ENCODE data around the gene DLG2.

Gene DLG2

DNA sequence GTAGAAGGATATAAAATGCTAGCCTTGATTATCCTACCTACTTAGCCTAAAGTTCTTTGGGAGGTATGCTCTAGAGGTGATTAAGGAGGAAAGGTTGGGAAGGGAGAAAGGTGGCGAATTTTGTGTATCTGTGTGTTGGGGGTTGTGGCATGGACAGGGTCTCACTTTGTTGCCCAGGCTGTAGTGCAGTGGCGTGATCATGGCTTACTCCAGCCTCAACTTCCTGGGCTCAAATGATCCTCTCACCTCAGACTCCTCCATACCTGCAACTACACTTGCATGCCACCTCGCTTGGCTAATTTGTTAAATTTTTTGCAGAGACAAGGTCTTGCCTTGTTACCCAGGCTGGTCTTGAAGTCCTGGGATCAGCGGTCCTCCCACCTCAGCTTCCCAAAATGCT, 1094.8 kb downstream of the DLG2 start:
- DNase-seq, result no peak

DNA sequence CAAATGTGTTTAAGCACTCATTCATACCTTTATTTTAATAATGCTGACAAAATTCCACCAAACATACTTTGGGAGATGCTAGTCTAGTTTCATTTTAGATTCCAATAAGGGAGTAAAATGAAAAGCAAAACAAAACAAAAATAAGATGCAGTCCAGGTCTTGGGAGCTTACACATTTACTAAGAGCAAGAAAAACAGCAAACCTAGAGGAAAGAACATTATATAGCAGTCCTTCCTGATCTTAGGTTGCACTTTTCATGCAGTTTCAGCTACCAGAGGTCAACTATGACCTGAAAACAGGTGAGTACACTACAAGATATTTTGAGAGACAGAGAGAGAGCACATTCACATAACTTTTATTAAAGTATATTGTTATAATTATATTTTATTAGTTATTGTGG, 1100.9 kb downstream of the DLG2 start:
- no peak for DNase-seq

GRCh38 chr11:84524422-84525051, 1102.6 kb downstream of the DLG2 start:
- no peak for DNase-seq

DNA sequence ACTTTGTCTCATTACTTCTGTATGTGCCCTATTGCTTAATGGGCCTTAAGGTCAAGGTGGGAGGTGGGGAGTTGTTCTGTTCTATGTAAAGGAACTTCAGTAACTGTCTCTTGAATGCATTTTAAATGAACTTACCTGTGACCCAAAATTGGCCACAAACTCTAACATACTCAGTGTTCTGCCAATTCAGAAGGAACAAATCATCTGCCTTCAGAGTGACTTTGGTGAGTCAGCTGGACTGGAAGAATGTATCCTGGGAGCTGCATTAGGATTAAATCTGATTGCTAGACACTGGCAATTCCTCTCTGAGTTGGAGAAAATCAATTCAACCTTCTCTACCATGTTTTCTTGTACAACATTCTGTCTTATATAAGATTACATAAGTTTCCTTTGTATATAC, 1104.8 kb downstream of the DLG2 start:
- no peak for DNase-seq

DNA sequence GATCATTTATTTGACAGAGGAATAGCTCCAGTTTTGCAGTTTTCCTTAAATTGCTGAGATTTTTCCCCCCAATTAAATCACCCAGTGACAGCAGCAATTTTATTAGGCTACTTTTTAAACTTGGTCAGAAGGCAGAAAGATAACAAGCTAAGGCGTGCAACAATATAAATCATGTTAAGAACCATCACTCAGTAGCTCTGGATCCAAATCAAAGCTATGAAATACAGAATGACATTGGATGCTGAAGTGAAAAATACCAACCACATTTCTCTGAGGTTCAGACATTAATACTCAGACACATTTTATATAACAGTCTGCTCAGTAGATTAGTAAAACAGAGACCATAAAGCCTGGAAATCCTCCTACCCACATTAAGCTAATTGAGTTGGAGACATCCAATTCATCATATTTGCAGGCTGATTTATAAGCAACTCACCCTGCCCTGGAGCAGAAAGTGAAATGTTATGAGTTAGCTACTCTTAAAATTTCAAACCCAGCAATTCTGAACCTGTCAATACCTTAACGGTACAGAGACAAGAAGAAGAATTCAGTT, 1108.4 kb downstream of the DLG2 start:
- no peak for DNase-seq

- DNase-seq, result no peak
Observed at GRCh38 chr11:84514436-84514835, 1112.7 kb downstream of the DLG2 start.

GRCh38 chr11:84503503-84503902, 1123.6 kb downstream of the DLG2 start:
- no peak for DNase-seq

DNA sequence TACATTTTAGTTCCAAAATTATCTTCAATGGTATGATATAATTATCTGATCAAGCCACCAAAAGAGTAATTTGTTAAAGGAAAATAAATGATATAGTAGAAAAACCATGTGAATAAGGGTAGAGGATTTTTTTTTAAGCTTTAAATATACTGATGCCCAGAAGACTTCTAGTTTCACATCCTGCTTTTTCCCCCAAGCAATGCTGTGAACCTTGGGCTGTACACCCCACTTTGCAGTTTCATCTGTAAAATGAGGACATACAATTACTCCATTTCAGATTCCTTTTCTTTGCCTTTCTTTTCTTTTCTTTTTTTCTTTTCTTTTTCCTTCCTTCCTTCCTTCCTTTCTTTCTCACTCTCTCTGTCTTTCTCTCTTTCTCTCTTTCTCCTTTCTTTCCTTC, 1125.4 kb downstream of the DLG2 start:
- DNase-seq, result no peak

DNA sequence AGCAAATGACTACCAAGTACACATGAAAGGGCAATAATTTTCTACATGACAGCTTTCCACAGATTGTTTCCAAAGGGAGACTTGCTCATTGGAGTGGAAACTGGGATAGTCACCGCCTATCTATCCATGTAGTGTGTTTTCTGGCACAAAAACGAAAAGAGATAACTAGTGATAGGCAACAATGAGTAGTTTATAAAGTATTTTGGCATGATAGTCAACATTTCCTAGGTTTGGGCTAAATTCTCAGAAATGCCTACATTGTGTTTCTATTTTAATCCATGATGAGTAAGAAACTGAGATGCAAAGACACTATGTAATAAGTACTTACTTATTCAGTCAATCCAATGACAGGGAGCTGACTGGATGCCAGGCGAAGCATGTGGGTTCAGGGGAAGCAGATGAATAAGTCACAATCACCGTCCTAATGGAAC, 1129.1 kb downstream of the DLG2 start:
- DNase-seq, result no peak

DNA sequence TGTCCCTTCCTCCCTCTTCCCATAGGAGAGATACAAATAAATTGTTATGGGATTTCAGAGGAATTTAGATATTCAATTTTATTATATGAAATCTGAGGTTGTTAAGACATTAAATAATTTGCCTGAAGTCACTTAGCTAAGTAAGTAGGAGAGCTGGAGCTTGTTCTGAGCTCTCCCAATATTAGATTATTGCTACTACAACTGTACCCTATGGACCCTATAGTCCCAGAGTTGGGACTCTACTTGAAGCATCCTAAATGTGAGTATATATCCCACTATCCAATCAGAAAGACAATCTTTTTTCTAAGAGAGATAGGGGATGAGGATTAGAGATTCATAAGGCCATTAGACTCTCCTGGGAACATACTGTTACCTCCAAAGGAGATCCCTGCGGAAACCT, 1130.0 kb downstream of the DLG2 start:
- DNase-seq, result no peak

- no peak for DNase-seq
Observed at GRCh38 chr11:84496122-84496521, 1131.0 kb downstream of the DLG2 start.

- no peak for DNase-seq
Observed at GRCh38 chr11:84480131-84480530, 1147.0 kb downstream of the DLG2 start.

DNA sequence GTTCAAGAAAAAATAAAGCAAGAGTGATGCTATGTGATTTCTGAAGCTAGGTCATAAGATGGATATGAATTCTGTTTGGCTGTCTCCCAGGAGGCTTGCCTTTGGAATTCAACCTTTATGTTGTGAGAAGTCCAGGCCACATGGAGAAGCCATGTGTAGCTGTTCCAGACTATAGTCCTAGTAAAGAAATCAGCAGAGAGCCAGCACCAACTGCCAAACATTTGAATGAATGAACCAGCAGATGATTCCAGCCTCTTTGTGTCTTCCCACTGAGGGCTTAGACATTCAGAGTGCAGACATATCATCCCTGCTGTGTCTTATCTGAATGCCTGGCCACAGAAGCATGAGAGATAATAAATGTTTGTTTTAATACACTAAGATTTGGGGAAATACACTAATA, 1150.6 kb downstream of the DLG2 start:
- DNase-seq, result no peak

GRCh38 chr11:84471501-84471900, 1155.6 kb downstream of the DLG2 start:
- DNase-seq, result no peak

- no peak for DNase-seq
Observed at GRCh38 chr11:84468235-84468634, 1158.9 kb downstream of the DLG2 start.

GRCh38 chr11:84465040-84465439, 1162.1 kb downstream of the DLG2 start:
- no peak for DNase-seq

DNA sequence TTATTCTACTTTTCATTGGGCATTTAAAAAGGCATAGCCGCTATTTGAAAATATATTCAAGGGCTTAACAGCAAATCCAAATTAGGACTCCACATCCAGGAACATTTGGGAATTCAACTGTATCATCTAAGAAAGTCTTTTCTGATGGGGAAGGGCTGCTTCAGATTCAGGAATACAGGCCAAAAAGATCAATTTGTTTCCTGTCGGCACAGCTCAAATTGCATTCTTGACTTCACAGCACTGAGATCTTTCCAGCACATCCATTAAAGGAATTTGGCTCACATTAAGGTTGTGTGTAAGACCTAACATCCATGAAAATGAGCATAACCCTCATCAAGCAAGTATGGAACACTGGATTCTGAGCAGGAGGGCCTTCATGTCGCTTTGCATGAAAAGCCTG, 1171.5 kb downstream of the DLG2 start:
- DNase-seq, result no peak

- DNase-seq, result no peak
Observed at GRCh38 chr11:84452211-84452610, 1174.9 kb downstream of the DLG2 start.

DNA sequence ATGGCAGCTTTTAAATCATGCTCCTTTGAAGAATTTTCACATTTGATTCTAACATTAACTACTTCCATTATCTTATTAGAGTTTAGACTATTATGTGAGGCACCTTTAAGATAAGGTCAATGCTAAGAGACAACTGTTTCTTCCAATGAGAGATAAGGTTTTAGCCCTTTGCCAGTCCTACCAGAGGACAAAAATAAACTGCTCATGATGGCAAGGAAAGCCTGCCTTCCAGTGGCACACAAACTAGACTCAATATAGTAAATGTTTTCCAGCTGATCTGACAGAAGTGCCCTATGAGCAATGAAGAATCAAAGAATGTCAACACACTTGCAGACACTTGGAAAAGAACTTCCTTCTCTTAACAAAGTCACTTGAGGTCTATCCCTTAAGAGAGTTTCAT, 1188.6 kb downstream of the DLG2 start:
- DNase-seq, result no peak

GRCh38 chr11:84437071-84437980, 1189.8 kb downstream of the DLG2 start:
- no peak for DNase-seq

DNA sequence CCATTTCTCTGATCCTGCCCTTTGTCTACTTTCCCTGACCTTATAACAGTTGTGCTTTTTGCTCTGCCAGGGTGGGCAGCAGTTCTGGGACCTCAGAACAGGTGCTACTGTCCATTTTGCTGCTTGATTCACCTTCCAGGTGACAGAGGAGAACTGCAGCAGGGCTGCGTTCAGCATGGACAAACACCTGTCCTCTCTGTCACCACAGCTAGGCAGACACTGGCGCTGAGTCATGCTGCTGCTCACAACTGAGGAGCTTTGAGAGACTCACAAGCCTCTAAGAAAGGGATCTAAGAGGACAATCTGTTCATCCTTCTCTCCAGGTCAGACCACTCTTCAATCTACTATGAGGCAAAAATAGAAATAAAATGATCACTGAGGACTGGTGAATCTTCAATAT, 1196.5 kb downstream of the DLG2 start:
- no peak for DNase-seq

- DNase-seq, result no peak
Observed at GRCh38 chr11:84425673-84426072, 1201.5 kb downstream of the DLG2 start.

DNA sequence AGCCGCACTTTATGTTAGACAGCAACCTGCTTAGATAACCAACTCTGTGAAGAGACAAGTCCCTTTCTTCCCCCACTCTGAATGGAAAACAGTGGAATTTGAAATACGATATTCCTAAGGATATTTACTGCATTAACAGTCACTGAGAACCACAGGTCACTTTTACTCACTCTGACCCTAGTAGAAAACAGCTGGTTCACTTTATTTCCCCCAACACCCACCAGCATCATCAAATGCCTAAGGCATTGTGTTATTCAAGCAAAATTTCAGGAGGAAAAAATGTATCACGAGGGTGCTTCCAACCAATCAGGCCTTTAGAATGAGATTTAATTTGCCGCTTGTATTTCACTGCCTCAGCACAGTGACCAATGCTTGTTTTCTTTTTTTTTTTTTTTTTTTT, 1206.9 kb downstream of the DLG2 start:
- DNase-seq, result no peak

DNA sequence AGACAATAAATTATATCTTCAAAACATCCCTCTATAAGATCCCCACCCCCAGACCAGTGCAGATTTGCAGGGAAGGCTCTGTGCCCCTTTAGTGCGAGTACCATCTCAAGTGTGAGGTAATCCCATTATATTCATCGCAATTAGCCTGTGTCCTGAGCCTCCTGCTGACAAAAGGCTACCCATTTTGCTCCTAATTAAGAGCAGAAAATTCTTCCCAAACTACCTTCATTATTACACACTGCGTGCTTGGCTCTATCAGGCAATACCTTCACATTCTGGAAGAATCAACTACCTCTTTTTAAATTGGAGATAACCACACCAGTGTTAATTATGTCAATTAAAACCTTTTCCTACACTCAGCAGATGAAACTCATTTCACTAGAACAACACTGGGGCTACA, 1207.5 kb downstream of the DLG2 start:
- no peak for DNase-seq

Measured in activated CD8-positive, alpha-beta memory T cell treated with anti-CD3 and anti-CD28 coated beads for 24 hours (primary cell).